Smooth muscle cell (in vitro differentiated cells): ENCODE data around the gene CADM3. TPM values are rescaled to one million over a fixed set of nuclear protein-coding genes. Genes with fewer than 3 reads are reported as not detected.

Experiments used
- DNase-seq: peaks from one replicate; lab custom pipeline; 2025; ENCODE audit not compliant: unreplicated experiment; lab: John Stamatoyannopoulos, UW
- H2AFZ ChIP-seq: fragments of 200-600 bp; sonication (generic); 2 replicates; pipeline ENCODE4 v1.6.0; 2016; ENCODE audit warnings: antibody characterized with exemption, low read depth, mild to moderate bottlenecking
- H3F3A ChIP-seq: fragments of 200-600 bp; sonication (generic); 2 replicates; pipeline ENCODE4 v1.6.0; 2017; ENCODE audit warnings: antibody characterized with exemption, low read depth
- H3K27ac ChIP-seq: fragments of 200-600 bp; sonication (generic); 2 replicates; pipeline ENCODE4 v1.5.1; 2016; ENCODE audit warnings: low read depth, mild to moderate bottlenecking
- H3K27me3 ChIP-seq: fragments of 200-600 bp; sonication (generic); 2 replicates; pipeline ENCODE4 v1.6.1; 2016; ENCODE audit warnings: low read depth, mild to moderate bottlenecking
- H3K36me3 ChIP-seq: fragments of 200-600 bp; sonication (generic); 2 replicates; pipeline ENCODE4 v1.5.1; 2016; ENCODE audit warnings: low read depth
- H3K4me1 ChIP-seq: fragments of 200-600 bp; sonication (generic); 2 replicates; pipeline ENCODE4 v1.5.1; 2016; ENCODE audit warnings: low read depth
- H3K4me2 ChIP-seq: fragments of 200-600 bp; sonication (generic); 2 replicates; pipeline ENCODE4 v1.6.0; 2016; ENCODE audit warnings: mild to moderate bottlenecking
- H3K4me3 ChIP-seq: fragments of 200-600 bp; sonication (generic); 2 replicates; pipeline ENCODE4 v1.5.1; 2016; ENCODE audit warnings: mild to moderate bottlenecking
- H3K79me2 ChIP-seq: fragments of 200-600 bp; sonication (generic); 2 replicates; pipeline ENCODE4 v1.6.0; 2016; ENCODE audit warnings: low read depth, mild to moderate bottlenecking
- H3K9ac ChIP-seq: fragments of 200-600 bp; sonication (generic); 2 replicates; pipeline ENCODE4 v1.6.0; 2016; ENCODE audit warnings: low read depth
- H3K9me3 ChIP-seq: fragments of 200-600 bp; sonication (generic); replicated peaks from 2 replicates; pipeline ENCODE4 v1.5.1; 2016; ENCODE audit warnings: low read depth
- H4K20me1 ChIP-seq: fragments of 200-600 bp; sonication (generic); 2 replicates; pipeline ENCODE4 v1.6.0; 2016; ENCODE audit warnings: low read depth
- CTCF ChIP-seq: fragments of 200-600 bp; sonication (generic); IDR thresholded peaks from 2 replicates; pipeline ENCODE4 v1.5.1; 2017; ENCODE audit warnings: borderline replicate concordance, mild to moderate bottlenecking, antibody characterized with exemption; ENCODE audit not compliant: insufficient read depth, poor library complexity, severe bottlenecking
- WGBS: methylation state at CpG from one replicate; pipeline ENCODE4 v1.1.7; 2016; ENCODE audit warnings: low lambda C conversion rate; 5-methylcytosine and 5-hydroxymethylcytosine counted together
- polyA plus RNA-seq: library from polyadenylated mRNA; unstranded; fragments of >200 nt; fragmentation: Nextera tagmentation; extraction: Ambion mirVana; gene quantifications from 2 replicates; pipeline ENCODE4 v1.2.1, GENCODE V29; 2016
- total RNA-seq: library from RNA; depleted of rRNA; stranded (reverse); fragments of >200 nt; gene quantifications from 2 replicates; pipeline ENCODE4 v1.2.3, GENCODE V29; 2014

CADM3 gene
- total and polyA plus RNA-seq, 2 experiments from 2014 or later, result 0.90 to 1.2 TPM

DNA sequence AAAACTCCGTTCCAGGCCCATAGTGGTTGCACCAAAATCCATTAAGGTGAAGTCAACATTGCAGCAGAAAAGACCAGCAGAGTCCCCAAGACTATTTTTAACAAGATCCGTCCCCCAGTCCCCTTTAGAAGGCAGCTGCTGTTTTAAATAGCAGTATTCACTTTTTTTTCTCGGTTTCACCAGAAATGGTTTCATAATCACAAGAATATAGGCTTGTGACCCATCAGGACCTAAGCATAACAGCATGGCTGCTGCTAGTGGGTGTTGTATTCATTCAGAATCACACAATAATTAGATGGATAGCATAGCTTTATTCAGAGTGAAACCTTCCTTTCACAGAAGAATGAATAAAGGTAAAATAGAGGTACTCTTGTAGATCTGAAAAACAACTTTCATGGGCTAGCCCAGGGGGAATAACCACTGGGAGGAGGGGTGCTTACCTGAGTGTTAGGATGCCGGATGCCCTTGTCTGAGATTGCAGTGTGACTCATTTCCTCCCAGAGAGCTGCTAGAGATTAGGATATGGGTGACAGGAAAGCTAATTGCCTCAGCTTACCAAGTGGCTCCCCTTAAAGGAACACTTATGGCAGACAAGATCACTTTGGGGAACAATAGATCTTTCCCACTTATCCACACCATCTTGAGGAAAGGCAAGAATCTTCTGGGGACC, 68.3 kb downstream of the CADM3 start:
- no peaks in the 10 kb centered on the region for H3K4me1 ChIP-seq
- TF ChIP-seq CTCF, result no peak
- H2AFZ ChIP-seq, result no peak overlapping the region
- no peak overlapping the region for H3K27ac ChIP-seq
- H4K20me1 ChIP-seq, result no peaks in the 10 kb centered on the region
- no peak overlapping the region for H3K9ac ChIP-seq
- no peak for DNase-seq
- no peaks in the 10 kb centered on the region for H3K27me3 ChIP-seq
- no peaks in the 10 kb centered on the region for H3K9me3 ChIP-seq
- H3K4me2 ChIP-seq, result no peak overlapping the region
- no peaks in the 10 kb centered on the region for H3K79me2 ChIP-seq
- H3F3A ChIP-seq, result no peaks in the 10 kb centered on the region
- WGBS, result 56% methylated on average over 4 of the region's 4 CpGs
- H3K36me3 ChIP-seq, result no peaks in the 10 kb centered on the region
- H3K4me3 ChIP-seq, result no peak overlapping the region

DNA sequence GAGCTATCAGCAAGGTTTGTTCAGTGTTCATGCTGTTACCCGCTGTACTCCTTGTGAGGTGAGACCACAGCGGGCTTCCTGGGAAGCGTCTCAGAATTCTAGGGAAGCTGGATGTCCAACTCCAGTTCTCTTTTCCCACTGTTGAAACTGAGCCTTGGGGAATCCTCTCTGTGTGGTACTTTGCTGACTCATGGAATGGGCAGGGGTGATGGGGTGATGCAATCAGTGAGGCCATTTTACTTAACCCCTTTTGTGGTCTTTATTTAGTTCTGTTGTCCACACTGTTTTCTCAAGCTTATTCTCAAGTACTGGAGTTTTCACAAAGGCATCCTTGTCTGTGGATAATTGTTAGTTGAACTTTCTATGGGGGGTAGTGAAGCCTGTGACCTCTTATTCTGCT, 75.9 kb downstream of the CADM3 start:
- no peak overlapping the region for H3K27ac ChIP-seq
- no peaks in the 10 kb centered on the region for H3K27me3 ChIP-seq
- no peak overlapping the region for H3K4me2 ChIP-seq
- no peak overlapping the region for H3K4me3 ChIP-seq
- no peaks in the 10 kb centered on the region for H4K20me1 ChIP-seq
- DNase-seq, result no peak
- 93% methylated on average over 3 of the region's 3 CpGs for WGBS
- H3K4me1 ChIP-seq, result no peaks in the 10 kb centered on the region
- no peak overlapping the region for H3K9ac ChIP-seq
- no peak overlapping the region for H2AFZ ChIP-seq
- no peaks in the 10 kb centered on the region for H3F3A ChIP-seq
- no peaks in the 10 kb centered on the region for H3K9me3 ChIP-seq
- H3K36me3 ChIP-seq, result no peaks in the 10 kb centered on the region
- no peaks in the 10 kb centered on the region for H3K79me2 ChIP-seq
- no peak for TF ChIP-seq CTCF

DNA sequence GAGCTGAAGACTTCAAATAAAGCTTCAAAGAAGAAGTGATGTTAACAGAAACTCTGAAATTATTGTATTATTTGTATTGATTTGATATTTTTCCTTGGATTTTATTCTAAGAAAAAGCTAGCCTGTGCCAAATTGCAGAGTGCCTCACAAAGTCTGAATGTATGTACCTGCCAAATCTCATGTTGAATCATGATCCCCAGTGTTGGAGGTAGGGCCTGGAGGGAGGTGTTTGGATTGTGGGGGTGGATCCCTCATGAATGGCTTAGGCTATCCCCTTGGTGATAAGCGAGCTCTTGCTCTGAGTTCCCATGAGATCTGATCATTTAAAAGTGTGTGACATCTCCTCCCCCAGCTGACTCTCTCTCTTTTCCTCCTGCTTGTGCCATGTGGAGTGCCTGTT, 76.9 kb downstream of the CADM3 start:
- H3K9ac ChIP-seq, result no peak overlapping the region
- H3K79me2 ChIP-seq, result no peaks in the 10 kb centered on the region
- no peaks in the 10 kb centered on the region for H3F3A ChIP-seq
- H3K4me1 ChIP-seq, result no peaks in the 10 kb centered on the region
- H3K4me2 ChIP-seq, result no peak overlapping the region
- DNase-seq, result no peak
- no peak for TF ChIP-seq CTCF
- no peak overlapping the region for H2AFZ ChIP-seq
- no peak overlapping the region for H3K27ac ChIP-seq
- WGBS, result 57% methylated on average over 1 of the region's 1 CpG
- no peaks in the 10 kb centered on the region for H3K27me3 ChIP-seq
- no peaks in the 10 kb centered on the region for H3K9me3 ChIP-seq
- H3K4me3 ChIP-seq, result no peak overlapping the region
- no peaks in the 10 kb centered on the region for H3K36me3 ChIP-seq
- H4K20me1 ChIP-seq, result no peaks in the 10 kb centered on the region

DNA sequence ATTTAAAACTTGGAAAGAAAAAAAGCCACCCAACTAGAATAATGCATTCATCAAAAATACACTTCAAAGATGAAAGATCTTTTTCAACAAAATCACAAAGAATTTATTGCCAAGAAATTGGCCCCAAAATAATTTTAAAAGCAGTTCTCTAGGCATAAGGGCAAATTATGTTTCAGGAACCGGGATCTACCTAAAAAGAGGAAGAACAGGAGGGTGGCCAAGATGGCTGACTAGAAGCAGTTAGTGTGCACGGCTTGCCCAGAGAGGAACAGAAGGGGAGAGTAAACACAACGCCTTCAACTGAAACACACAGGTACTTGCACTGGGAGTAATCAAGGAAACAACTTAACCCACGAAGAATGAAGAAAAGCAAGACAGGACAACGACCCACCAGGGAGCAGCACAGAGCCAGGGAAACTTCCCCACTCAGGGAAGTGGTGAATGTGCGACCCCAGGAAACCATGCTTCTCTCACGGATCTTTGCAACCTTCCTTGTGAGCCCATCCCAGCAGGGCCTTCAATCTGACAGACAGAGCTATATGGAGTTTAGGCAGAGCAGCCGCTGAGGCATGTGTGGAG, 79.3 kb downstream of the CADM3 start:
- Histone ChIP-seq H3K36me3 (no peaks in the 10 kb centered on the region), H3K9ac (no peak overlapping the region), H3K4me2 (no peak overlapping the region), H3K27ac (no peak overlapping the region), H3K4me1 (no peaks in the 10 kb centered on the region), H2AFZ (no peak overlapping the region), H3K27me3 (no peaks in the 10 kb centered on the region), H3K9me3 (no peaks in the 10 kb centered on the region), H4K20me1 (no peaks in the 10 kb centered on the region), H3F3A (no peaks in the 10 kb centered on the region), H3K4me3 (no peak overlapping the region), H3K79me2 (no peaks in the 10 kb centered on the region)
- WGBS, result 66% methylated on average over 8 of the region's 8 CpGs
- DNase-seq, result no peak
- no peak for TF ChIP-seq CTCF
